Panc1 (cell line): ENCODE results near the gene PHF1. TPM values are rescaled to one million over a fixed set of nuclear protein-coding genes. Genes with fewer than 3 reads are reported as not detected.

Experiments
- ATAC-seq: fragments of 200-7000 bp; cut with Tn5 transposase; 2 replicates; pipeline ENCODE4 v1.9.1; 2020; ENCODE audit warnings: mild to moderate bottlenecking, moderate library complexity
- BruUV-seq: library from RNA; stranded (reverse); fragments of 400-500 nt; replicated peaks from 2 replicates; lab custom pipeline; 2021; lab: Mats Ljungman, UMichigan
- CTCF ChIA-PET: fragments of 300-600 bp; sonication (Branson Sonifier 250); formaldehyde crosslinking; loops from one replicate; lab custom pipeline; 2022; ENCODE audit warnings: antibody characterized with exemption; lab: Charles Lee
- POLR2A ChIA-PET: fragments of 300-600 bp; sonication (Branson Sonifier 250); formaldehyde crosslinking; loops from one replicate; lab custom pipeline; 2022; ENCODE audit warnings: antibody characterized with exemption; lab: Charles Lee
- DNase-seq: peaks from one replicate; pipeline ENCODE4 v3.0.0-alpha.2; 2010; ENCODE audit warnings: low read depth, low spot score
- H3K27ac ChIP-seq: 2 replicates; pipeline ENCODE4 v1.5.1; 2011; ENCODE audit warnings: mild to moderate bottlenecking, low read length, inconsistent platforms
- H3K27me3 ChIP-seq: fragments of 200-500 bp; sonication (Bioruptor generic); 2 replicates; pipeline ENCODE4 v1.6.0; 2014; ENCODE audit warnings: low read length, inconsistent platforms; ENCODE audit not compliant: control insufficient read depth, insufficient read depth
- H3K36me3 ChIP-seq: fragments of 200-500 bp; sonication (Bioruptor generic); 2 replicates; pipeline ENCODE4 v1.5.1; 2014; ENCODE audit warnings: inconsistent platforms, mild to moderate bottlenecking, low read length, moderate library complexity; ENCODE audit not compliant: control insufficient read depth, insufficient read depth
- H3K4me1 ChIP-seq: 2 replicates; pipeline ENCODE4 v1.5.1; 2011; ENCODE audit warnings: inconsistent platforms, mild to moderate bottlenecking, low read length, moderate library complexity; ENCODE audit not compliant: control insufficient read depth, insufficient read depth
- H3K4me3 ChIP-seq, 2 experiments: 2 replicates each; pipeline ENCODE4 v1.5.1; 2011 to 2012; ENCODE audit warnings: low read depth in 2 of 2, low read length in 2 of 2, mild to moderate bottlenecking in 2 of 2, inconsistent platforms in 1 of 2, moderate library complexity in 1 of 2
- H3K9me3 ChIP-seq: fragments of 200-500 bp; sonication (Bioruptor generic); 2 replicates; pipeline ENCODE4 v1.5.1; 2014; ENCODE audit warnings: low read depth, mild to moderate bottlenecking, inconsistent platforms, low read length, moderate library complexity; ENCODE audit not compliant: control insufficient read depth, insufficient read depth
- POLR2AphosphoS5 ChIP-seq: IDR thresholded peaks from 2 replicates; pipeline ENCODE4 v1.6.1; 2012; ENCODE audit warnings: mild to moderate bottlenecking, low read depth, low read length, moderate library complexity
- SIN3A ChIP-seq: IDR thresholded peaks from 2 replicates; pipeline ENCODE4 v1.6.1; 2012; ENCODE audit warnings: low read depth, mild to moderate bottlenecking, low read length, moderate library complexity, borderline replicate concordance; ENCODE audit not compliant: insufficient read depth
- TCF7L2 ChIP-seq: IDR thresholded peaks from 2 replicates; pipeline ENCODE4 v1.6.1; 2011; ENCODE audit warnings: mild to moderate bottlenecking, low read depth, low read length, inconsistent platforms
- in situ Hi-C: cut with HindIII; loops from 2 replicates; pipeline ENCODE4 v1.10.0; 2016; ENCODE audit warnings: low sequenced_read_pairs, low pct_unique_long_range_greater_than_20kb
- intact Hi-C: fragments of 100-400 bp; cut with micrococcal nuclease; formaldehyde crosslinking; loops from one replicate; pipeline ENCODE4 v1.10.0; 2022; ENCODE audit not compliant: unreplicated experiment
- total RNA-seq: library from RNA; stranded (reverse); gene quantifications from one replicate; pipeline ENCODE4 v1.2.1, GENCODE V29; 2021; ENCODE audit not compliant: unreplicated experiment
- TF ChIP-seq, protein P1 (sequence below), 2 experiments: IDR thresholded peaks; 2 replicates each; pipeline ENCODE4 v1.6.1; 2011 to 2012; ENCODE audit warnings: low read depth in 2 of 2, control low read depth in 1 of 2, low read length in 1 of 2, mild to moderate bottlenecking in 1 of 2, moderate library complexity in 1 of 2; ENCODE audit not compliant: insufficient read depth in 1 of 2
- TF ChIP-seq, protein P2 (sequence below): fragments of 450-650 bp; IDR thresholded peaks from 2 replicates; pipeline ENCODE4 v1.5.1; 2017; ENCODE audit warnings: mild to moderate bottlenecking

The PHF1 gene
- total RNA-seq, 1 experiment from 2014 or later = 51.6 TPM

DNA sequence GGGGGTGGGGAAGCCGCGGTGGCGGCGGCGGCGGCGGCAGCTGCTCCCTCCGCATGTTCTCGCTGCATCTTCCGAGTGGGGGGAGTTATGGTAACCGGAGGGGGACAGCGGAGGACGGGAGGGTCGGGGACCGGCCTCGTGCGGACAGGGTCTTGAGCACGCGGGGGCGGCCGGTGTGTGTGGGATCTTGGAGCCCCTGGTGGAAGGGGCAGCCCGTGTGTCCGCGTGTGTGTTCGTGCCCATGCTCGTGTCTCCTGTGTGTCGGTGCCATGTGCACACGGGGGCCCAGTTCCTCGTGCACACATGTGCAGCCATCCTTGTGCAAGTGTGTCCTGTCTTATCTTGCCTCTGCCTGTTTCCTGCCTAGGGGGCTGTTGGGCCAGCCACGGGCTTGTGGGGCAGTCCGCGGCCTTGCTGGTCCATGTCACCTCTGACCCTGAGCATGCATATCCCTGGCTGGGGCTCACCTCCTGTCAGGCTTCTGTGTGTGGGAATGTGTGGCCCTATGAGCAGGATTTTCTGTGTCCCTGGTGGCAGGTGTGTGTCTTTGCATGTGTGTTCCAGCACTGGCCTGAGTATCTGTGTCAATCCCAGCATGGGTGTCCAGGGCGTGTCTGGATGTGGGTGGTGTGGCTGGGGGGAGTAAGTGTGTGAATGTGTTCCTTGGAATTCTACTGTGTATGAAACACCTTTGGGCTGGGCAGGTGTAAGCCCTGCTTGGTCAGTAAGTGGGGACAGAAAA is 17.6 kb downstream of the PHF1 start:
- Histone ChIP-seq H3K27me3 (no peaks in the 10 kb centered on the region), H3K36me3 (no peaks in the 10 kb centered on the region), H3K4me1 (peaks cover 37% of the 10 kb centered on the region), H3K4me3 (peak overlapping the region; percentile 47 to 60), H3K27ac (peak overlapping the region; percentile 20; the same call in 1 of the 2 replicates), H3K9me3 (no peaks in the 10 kb centered on the region)
- in situ Hi-C loops (no loop called here), intact Hi-C loops (no loop called here)
- CTCF ChIA-PET = no interaction called here
- POLR2A ChIA-PET = interaction anchor here (0.7 kb wide), 1 partner anchor 151 kb away, joined by 4 read pairs; the partner anchor contains the start of gene B3GALT4
- no TSS peak for BruUV-seq
- TF ChIP-seq POLR2AphosphoS5 = no peak
- TF ChIP-seq SIN3A = no peak
- TF ChIP-seq, protein P1, sequence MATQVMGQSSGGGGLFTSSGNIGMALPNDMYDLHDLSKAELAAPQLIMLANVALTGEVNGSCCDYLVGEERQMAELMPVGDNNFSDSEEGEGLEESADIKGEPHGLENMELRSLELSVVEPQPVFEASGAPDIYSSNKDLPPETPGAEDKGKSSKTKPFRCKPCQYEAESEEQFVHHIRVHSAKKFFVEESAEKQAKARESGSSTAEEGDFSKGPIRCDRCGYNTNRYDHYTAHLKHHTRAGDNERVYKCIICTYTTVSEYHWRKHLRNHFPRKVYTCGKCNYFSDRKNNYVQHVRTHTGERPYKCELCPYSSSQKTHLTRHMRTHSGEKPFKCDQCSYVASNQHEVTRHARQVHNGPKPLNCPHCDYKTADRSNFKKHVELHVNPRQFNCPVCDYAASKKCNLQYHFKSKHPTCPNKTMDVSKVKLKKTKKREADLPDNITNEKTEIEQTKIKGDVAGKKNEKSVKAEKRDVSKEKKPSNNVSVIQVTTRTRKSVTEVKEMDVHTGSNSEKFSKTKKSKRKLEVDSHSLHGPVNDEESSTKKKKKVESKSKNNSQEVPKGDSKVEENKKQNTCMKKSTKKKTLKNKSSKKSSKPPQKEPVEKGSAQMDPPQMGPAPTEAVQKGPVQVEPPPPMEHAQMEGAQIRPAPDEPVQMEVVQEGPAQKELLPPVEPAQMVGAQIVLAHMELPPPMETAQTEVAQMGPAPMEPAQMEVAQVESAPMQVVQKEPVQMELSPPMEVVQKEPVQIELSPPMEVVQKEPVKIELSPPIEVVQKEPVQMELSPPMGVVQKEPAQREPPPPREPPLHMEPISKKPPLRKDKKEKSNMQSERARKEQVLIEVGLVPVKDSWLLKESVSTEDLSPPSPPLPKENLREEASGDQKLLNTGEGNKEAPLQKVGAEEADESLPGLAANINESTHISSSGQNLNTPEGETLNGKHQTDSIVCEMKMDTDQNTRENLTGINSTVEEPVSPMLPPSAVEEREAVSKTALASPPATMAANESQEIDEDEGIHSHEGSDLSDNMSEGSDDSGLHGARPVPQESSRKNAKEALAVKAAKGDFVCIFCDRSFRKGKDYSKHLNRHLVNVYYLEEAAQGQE (IDR thresholded peaks at IDR 0.05; ENCODE audit: insufficient read depth in 1 of 2, low read depth in 2 of 2, low read length in 1 of 2) = no peak
- TF ChIP-seq, protein P2, sequence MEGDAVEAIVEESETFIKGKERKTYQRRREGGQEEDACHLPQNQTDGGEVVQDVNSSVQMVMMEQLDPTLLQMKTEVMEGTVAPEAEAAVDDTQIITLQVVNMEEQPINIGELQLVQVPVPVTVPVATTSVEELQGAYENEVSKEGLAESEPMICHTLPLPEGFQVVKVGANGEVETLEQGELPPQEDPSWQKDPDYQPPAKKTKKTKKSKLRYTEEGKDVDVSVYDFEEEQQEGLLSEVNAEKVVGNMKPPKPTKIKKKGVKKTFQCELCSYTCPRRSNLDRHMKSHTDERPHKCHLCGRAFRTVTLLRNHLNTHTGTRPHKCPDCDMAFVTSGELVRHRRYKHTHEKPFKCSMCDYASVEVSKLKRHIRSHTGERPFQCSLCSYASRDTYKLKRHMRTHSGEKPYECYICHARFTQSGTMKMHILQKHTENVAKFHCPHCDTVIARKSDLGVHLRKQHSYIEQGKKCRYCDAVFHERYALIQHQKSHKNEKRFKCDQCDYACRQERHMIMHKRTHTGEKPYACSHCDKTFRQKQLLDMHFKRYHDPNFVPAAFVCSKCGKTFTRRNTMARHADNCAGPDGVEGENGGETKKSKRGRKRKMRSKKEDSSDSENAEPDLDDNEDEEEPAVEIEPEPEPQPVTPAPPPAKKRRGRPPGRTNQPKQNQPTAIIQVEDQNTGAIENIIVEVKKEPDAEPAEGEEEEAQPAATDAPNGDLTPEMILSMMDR = no peak; the same call in 1 of the 2 replicates
- TF ChIP-seq TCF7L2 = no peak
- DNase-seq (no peak), ATAC-seq (no peak)

DNA sequence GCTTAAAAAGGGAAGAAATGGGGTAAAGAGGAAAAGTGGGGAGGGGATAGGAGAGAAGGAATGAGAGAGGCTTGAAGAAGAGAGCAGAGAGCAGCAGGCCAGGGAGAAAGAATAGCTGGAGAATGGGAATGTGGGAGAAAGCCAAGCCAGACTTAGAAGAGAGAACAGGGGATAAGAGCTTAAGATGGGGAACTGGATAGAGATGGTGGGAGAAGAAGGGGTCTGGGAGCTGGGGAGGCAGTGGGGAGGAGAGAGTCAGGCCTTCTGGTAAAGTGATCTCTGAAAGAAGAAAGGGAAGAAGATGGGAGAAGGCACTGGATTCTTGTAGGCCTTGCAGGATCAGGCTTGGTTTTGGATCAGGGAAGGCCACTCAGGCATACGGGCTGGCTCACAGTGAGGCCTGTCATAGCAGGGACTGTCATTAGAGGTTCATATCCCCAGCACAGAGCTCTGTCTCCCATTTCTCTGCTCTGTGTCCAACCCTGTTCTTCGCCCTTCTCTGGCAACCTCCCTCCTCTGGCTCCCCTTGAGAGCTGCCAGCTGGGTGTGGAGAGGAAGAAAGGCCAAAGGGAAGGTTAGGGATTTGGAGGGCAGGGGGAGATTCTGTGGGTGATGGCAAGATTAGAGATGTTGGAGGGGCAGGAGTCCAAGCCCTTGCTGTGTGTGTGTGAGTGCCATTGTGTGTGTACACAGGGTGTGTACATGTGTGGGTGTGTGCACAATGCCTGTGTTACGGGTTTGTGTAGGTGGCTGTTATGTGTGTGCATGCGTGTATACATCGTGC is 18.3 kb downstream of the PHF1 start:
- no peak for ATAC-seq
- intact Hi-C loops = no loop called here
- ChIA-PET CTCF (no interaction called here), POLR2A (no interaction called here)
- H3K27me3 ChIP-seq = no peaks in the 10 kb centered on the region
- TF ChIP-seq, protein P1 (IDR thresholded peaks at IDR 0.05; ENCODE audit: insufficient read depth in 1 of 2, low read depth in 2 of 2, low read length in 1 of 2) = no peak
- no peak for TF ChIP-seq TCF7L2
- DNase-seq = no peak
- H3K36me3 ChIP-seq = no peaks in the 10 kb centered on the region
- in situ Hi-C loops = no loop called here
- H3K4me3 ChIP-seq = no peak overlapping the region
- peak overlapping the region; percentile 20; the same call in 1 of the 2 replicates for H3K27ac ChIP-seq
- H3K9me3 ChIP-seq = no peaks in the 10 kb centered on the region
- BruUV-seq = TSS peak; percentile 65
- peaks cover 37% of the 10 kb centered on the region for H3K4me1 ChIP-seq
